ENCODE results near the gene LRRFIP1.

GRCh38 chr2:237773826-237774225 is 146.4 kb downstream of the LRRFIP1 start:
- TF ChIP-seq CTCF (IDR thresholded peaks at IDR 0.05) (no peak), POLR2A (IDR thresholded peaks at IDR 0.05) (no peak)

Data from esophagus squamous epithelium (tissue), 4 donors.